ENCODE measurements around the gene SLAIN1. TPM values are rescaled to one million over a fixed set of nuclear protein-coding genes. Genes with fewer than 3 reads are reported as not detected.
A peak's percentile ranks its signal among the peaks of the same experiment; 100 is the strongest.
"Not testable (repeated sequence)": the region's sequence is repeated elsewhere in the genome, so short reads cannot be mapped to it uniquely, and the experiment has no call there.

The SLAIN1 gene
- total RNA-seq (10 to 100 TPM; 41.2 to 42.5 TPM), total RNA-seq (23.5 to 75.1 (median 46.9) reads per million in 172 experiments)
- polyA plus RNA-seq (2013, experiment 1 of 2) = 30.7 TPM
- 32.5 TPM for polyA plus RNA-seq (2013, experiment 2 of 2)

GRCh38 chr13:77697217-77698103, at the start of gene SLAIN1:
Gene SLAIN1 (plus strand): TSS chr13:77697687. CDS start chr13:77697914, 227 bp downstream.
- Histone ChIP-seq H3K4me3 (ENCODE audit: low read length) (peak within 1 kb of the TSS; percentile 78), H3K36me3 (ENCODE audit: insufficient read depth, low read length) (no peaks in the 10 kb centered on the region), H3K4me1 (ENCODE audit: insufficient read depth, low read length) (peaks cover 15% of the 10 kb centered on the region), H3K27me3 (ENCODE audit: control insufficient read depth in 1 of 2, insufficient read depth in 2 of 2, low read length in 2 of 2) (no peaks in the 10 kb centered on the region), H3K27ac (ENCODE audit: low read depth in 1 of 2, low read length in 2 of 2) (peak within 1 kb of the TSS; percentile 71 to 72), H3K9me3 (ENCODE audit: control insufficient read depth in 1 of 2, insufficient read depth in 1 of 2, low read length in 2 of 2) (no peaks in the 10 kb centered on the region)
- ATAC-seq (ENCODE audit: poor library complexity) (peak; percentile 75), DNase-seq (peak; percentile 69 to 93 (median 82))
- no peaks in the 10 kb centered on the region for H3K27me3 Mint-ChIP-seq
- ChIA-PET CTCF (interaction anchor here (0.7 to 1.5 kb wide), 6 partner anchors 10 to 813 kb away, joined by 3 to 4 read pairs (median 3); no protein-coding TSS in a partner anchor), POLR2A (interaction anchor here (0.6 to 2.6 kb wide), 10 partner anchors 17 to 706 kb away, joined by 3 to 53 read pairs (median 3); partner anchors contain the start of genes CLN5, FBXL3 and MYCBP2)
- intact Hi-C loops (cut with DNase I, micrococcal nuclease) = loop anchor here (1.0 to 10.0 kb wide), 9 partner anchors 50 to 1707 kb away; partner anchors contain the start of genes FBXL3 (in 2 of the 2), CLN5 (in 1 of the 2), KCTD12 (in 1 of the 2) and MYCBP2 (in 1 of the 2)
- H3K4me3 Mint-ChIP-seq = peak within 1 kb of the TSS; percentile 100
- H3K4me1 Mint-ChIP-seq (ENCODE audit: low read depth) = peaks cover 50% of the 10 kb centered on the region
- H3K36me3 Mint-ChIP-seq (ENCODE audit: low read depth) = peaks cover 5% of the 10 kb centered on the region
- TF ChIP-seq, protein P1, sequence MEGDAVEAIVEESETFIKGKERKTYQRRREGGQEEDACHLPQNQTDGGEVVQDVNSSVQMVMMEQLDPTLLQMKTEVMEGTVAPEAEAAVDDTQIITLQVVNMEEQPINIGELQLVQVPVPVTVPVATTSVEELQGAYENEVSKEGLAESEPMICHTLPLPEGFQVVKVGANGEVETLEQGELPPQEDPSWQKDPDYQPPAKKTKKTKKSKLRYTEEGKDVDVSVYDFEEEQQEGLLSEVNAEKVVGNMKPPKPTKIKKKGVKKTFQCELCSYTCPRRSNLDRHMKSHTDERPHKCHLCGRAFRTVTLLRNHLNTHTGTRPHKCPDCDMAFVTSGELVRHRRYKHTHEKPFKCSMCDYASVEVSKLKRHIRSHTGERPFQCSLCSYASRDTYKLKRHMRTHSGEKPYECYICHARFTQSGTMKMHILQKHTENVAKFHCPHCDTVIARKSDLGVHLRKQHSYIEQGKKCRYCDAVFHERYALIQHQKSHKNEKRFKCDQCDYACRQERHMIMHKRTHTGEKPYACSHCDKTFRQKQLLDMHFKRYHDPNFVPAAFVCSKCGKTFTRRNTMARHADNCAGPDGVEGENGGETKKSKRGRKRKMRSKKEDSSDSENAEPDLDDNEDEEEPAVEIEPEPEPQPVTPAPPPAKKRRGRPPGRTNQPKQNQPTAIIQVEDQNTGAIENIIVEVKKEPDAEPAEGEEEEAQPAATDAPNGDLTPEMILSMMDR (IDR thresholded peaks at IDR 0.05) = no peak
- H3K27ac Mint-ChIP-seq = peak within 1 kb of the TSS; percentile 82
- H3K9me3 Mint-ChIP-seq = no peaks in the 10 kb centered on the region

- no peak overlapping the region for H3K4me3 Mint-ChIP-seq
- Histone ChIP-seq H3K27ac (ENCODE audit: low read depth in 1 of 2, low read length in 2 of 2) (no peak overlapping the region), H3K4me3 (ENCODE audit: low read length) (no peak overlapping the region), H3K27me3 (ENCODE audit: control insufficient read depth in 1 of 2, insufficient read depth in 2 of 2, low read length in 2 of 2) (no peaks in the 10 kb centered on the region), H3K36me3 (ENCODE audit: insufficient read depth, low read length) (no peaks in the 10 kb centered on the region), H3K9me3 (ENCODE audit: control insufficient read depth in 1 of 2, insufficient read depth in 1 of 2, low read length in 2 of 2) (no peaks in the 10 kb centered on the region), H3K4me1 (ENCODE audit: insufficient read depth, low read length) (no peaks in the 10 kb centered on the region)
- DNase-seq (no peak), ATAC-seq (ENCODE audit: poor library complexity) (no peak)
- CTCF ChIA-PET = no interaction called here
- peaks cover 7% of the 10 kb centered on the region for H3K9me3 Mint-ChIP-seq
- H3K27me3 Mint-ChIP-seq = peaks cover 10% of the 10 kb centered on the region
- H3K4me1 Mint-ChIP-seq (ENCODE audit: low read depth) = no peaks in the 10 kb centered on the region
- TF ChIP-seq, protein P1 (IDR thresholded peaks at IDR 0.05) = no peak
- no peaks in the 10 kb centered on the region for H3K36me3 Mint-ChIP-seq (ENCODE audit: low read depth)
- intact Hi-C loops (cut with DNase I, micrococcal nuclease) = no loop called here
- POLR2A ChIA-PET = no interaction called here
- no peak overlapping the region for H3K27ac Mint-ChIP-seq
Observed at GRCh38 chr13:77650409-77650808, 47.1 kb upstream of the SLAIN1 start.

DNA sequence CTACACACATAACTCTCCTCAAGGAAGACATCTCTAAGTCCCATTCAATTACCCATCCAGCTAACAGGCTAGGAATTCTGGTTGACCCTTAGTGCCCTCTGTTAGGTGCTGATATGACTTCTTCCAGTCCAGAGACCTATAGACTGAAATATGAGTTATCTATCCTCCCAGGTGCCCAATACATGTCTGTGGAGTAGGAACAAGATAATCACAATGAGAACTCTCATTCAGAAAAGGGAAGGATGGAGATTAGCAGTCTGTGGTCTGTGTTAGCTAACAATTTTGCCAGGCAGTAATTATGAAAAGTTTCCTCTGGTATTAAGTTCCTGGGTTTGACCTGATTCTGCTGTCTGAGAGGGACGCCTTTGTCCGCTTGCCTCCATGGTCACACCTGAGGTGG, 44.2 kb upstream of the SLAIN1 start:
- H3K36me3 Mint-ChIP-seq (ENCODE audit: low read depth) = no peaks in the 10 kb centered on the region
- Histone ChIP-seq H3K36me3 (ENCODE audit: insufficient read depth, low read length) (no peaks in the 10 kb centered on the region), H3K27ac (ENCODE audit: low read depth in 1 of 2, low read length in 2 of 2) (no peak overlapping the region), H3K4me1 (ENCODE audit: insufficient read depth, low read length) (no peaks in the 10 kb centered on the region), H3K27me3 (ENCODE audit: control insufficient read depth in 1 of 2, insufficient read depth in 2 of 2, low read length in 2 of 2) (no peaks in the 10 kb centered on the region), H3K9me3 (ENCODE audit: control insufficient read depth in 1 of 2, insufficient read depth in 1 of 2, low read length in 2 of 2) (no peaks in the 10 kb centered on the region), H3K4me3 (ENCODE audit: low read length) (no peak overlapping the region)
- ChIA-PET CTCF (interaction anchor here (0.6 kb wide), 1 partner anchor 95 kb away, joined by 3 read pairs; no protein-coding TSS in a partner anchor), POLR2A (no interaction called here)
- TF ChIP-seq, protein P1 (IDR thresholded peaks at IDR 0.05) = no peak
- no peak for ATAC-seq (ENCODE audit: poor library complexity)
- H3K4me1 Mint-ChIP-seq (ENCODE audit: low read depth) = no peaks in the 10 kb centered on the region
- no peak overlapping the region for H3K4me3 Mint-ChIP-seq
- peaks cover 7% of the 10 kb centered on the region for H3K9me3 Mint-ChIP-seq
- H3K27me3 Mint-ChIP-seq = peaks cover 5% of the 10 kb centered on the region
- H3K27ac Mint-ChIP-seq = no peak overlapping the region
- no peak for DNase-seq
- intact Hi-C loops (cut with DNase I, micrococcal nuclease) = no loop called here

GRCh38 chr13:77660016-77660415, 37.5 kb upstream of the SLAIN1 start:
- not testable (repeated sequence) for H3K27me3 Mint-ChIP-seq

More at GRCh38 chr13:77660016-77660415, 37.5 kb upstream of the SLAIN1 start:
- H3K4me3 Mint-ChIP-seq; H3K9me3 Mint-ChIP-seq; H3K4me3 ChIP-seq (ENCODE audit: low read length); H3K27ac ChIP-seq (ENCODE audit: low read depth in 1 of 2, low read length in 2 of 2); CTCF ChIA-PET; ATAC-seq (ENCODE audit: poor library complexity); H3K27me3 ChIP-seq (ENCODE audit: control insufficient read depth in 1 of 2, insufficient read depth in 2 of 2, low read length in 2 of 2); H3K36me3 ChIP-seq (ENCODE audit: insufficient read depth, low read length); DNase-seq; POLR2A ChIA-PET; H3K27ac Mint-ChIP-seq; intact Hi-C loops (cut with DNase I, micrococcal nuclease); H3K36me3 Mint-ChIP-seq (ENCODE audit: low read depth); H3K4me1 Mint-ChIP-seq (ENCODE audit: low read depth); H3K4me1 ChIP-seq (ENCODE audit: insufficient read depth, low read length): not testable (repeated sequence)
- peaks cover 0 to 17% of the 10 kb centered on the region in 2 experiments for H3K9me3 ChIP-seq (ENCODE audit: control insufficient read depth in 1 of 2, insufficient read depth in 1 of 2, low read length in 2 of 2)

Data from CD4-positive, alpha-beta T cell (primary cell).